Activated CD4-positive, alpha-beta T cell treated with anti-CD3 and anti-CD28 coated beads, Interleukin-2, amount 50 U/mL, for 4 hours (primary cell): Measurements from ENCODE around the gene KASH5.

Source experiments
- DNase-seq, 2 experiments: peaks; one replicate each; pipeline ENCODE4 v3.0.0-alpha.2; 2020

Gene KASH5

GRCh38 chr19:49387936-49388372, at the start of gene KASH5:
KASH5 (plus strand) TSS chr19:49388249; CDS start chr19:49390884, 2,635 bp downstream.
- peak; percentile 69 to 77 for DNase-seq

GRCh38 chr19:49338691-49339300, 49.3 kb upstream of the KASH5 start:
- no peak for DNase-seq

GRCh38 chr19:49339301-49340068, 48.6 kb upstream of the KASH5 start:
- DNase-seq = no peak

- DNase-seq = no peak
These were observed 47.8 kb upstream of the KASH5 start for GRCh38 chr19:49340069-49340864.

GRCh38 chr19:49340865-49341718, 47.0 kb upstream of the KASH5 start:
- no peak for DNase-seq

GRCh38 chr19:49342291-49342721, 45.7 kb upstream of the KASH5 start:
- no peak for DNase-seq

- no peak for DNase-seq
These were observed 44.9 kb upstream of the KASH5 start for GRCh38 chr19:49343123-49343522.

- no peak for DNase-seq
These were observed 43.3 kb upstream of the KASH5 start for GRCh38 chr19:49344505-49345423.

- no peak for DNase-seq
These were observed 40.9 kb upstream of the KASH5 start for GRCh38 chr19:49347191-49347590.

- no peak for DNase-seq
These were observed 40.2 kb upstream of the KASH5 start for GRCh38 chr19:49347835-49348234.

GRCh38 chr19:49348305-49349189, 39.5 kb upstream of the KASH5 start:
- DNase-seq = no peak

- DNase-seq = no peak
These were observed 38.5 kb upstream of the KASH5 start for GRCh38 chr19:49349567-49349966.

- no peak for DNase-seq
These were observed 32.1 kb upstream of the KASH5 start for GRCh38 chr19:49355909-49356353.

- DNase-seq = no peak
These were observed 31.7 kb upstream of the KASH5 start for GRCh38 chr19:49356382-49356781.

GRCh38 chr19:49357186-49357585, 30.9 kb upstream of the KASH5 start:
- no peak for DNase-seq

- DNase-seq = no peak
These were observed 27.9 kb upstream of the KASH5 start for GRCh38 chr19:49359851-49360820.

GRCh38 chr19:49361438-49362047, 26.5 kb upstream of the KASH5 start:
- no peak for DNase-seq
